H1 (cell line): Measurements from ENCODE around the gene SLC25A11. TPM values are rescaled to one million over a fixed set of nuclear protein-coding genes. Genes with fewer than 3 reads are reported as not detected.

Experiments
- CTCF ChIA-PET: fragments of 300-600 bp; sonication (Branson Sonifier 250); formaldehyde crosslinking; loops from one replicate; lab custom pipeline; 2021; ENCODE audit not compliant: partially characterized antibody; lab: Charles Lee
- POLR2A ChIA-PET: fragments of 300-600 bp; sonication (Branson Sonifier 250); formaldehyde crosslinking; loops from one replicate; lab custom pipeline; 2021; ENCODE audit warnings: inconsistent platforms; ENCODE audit not compliant: partially characterized antibody; lab: Charles Lee
- DNase-seq, 2 experiments: peaks; one replicate each; pipeline versions ENCODE4 v3.0.0 to v3.0.0-alpha.2; 2010 to 2022; ENCODE audit warnings: low spot score in 2 of 2, low read depth in 1 of 2, mixed read lengths in 1 of 2
- FAIRE-seq: peaks from 2 replicates; lab custom pipeline; 2011; peaks lifted over from hg19 to GRCh38; lab: Jason Lieb, UNC
- H2AFZ ChIP-seq: 2 replicates; pipeline ENCODE4 v1.8.1; 2012; ENCODE audit warnings: low read length, inconsistent platforms
- H2AK5ac ChIP-seq: 2 replicates; pipeline ENCODE4 v1.6.1; 2013; ENCODE audit warnings: low read depth, low read length
- H2BK120ac ChIP-seq: replicated peaks from 2 replicates; pipeline ENCODE3; 2013; ENCODE audit warnings: low read depth, low read length, inconsistent platforms
- H2BK12ac ChIP-seq: 2 replicates; pipeline ENCODE4 v1.6.1; 2013; ENCODE audit warnings: low read depth, low read length
- H2BK15ac ChIP-seq: 2 replicates; pipeline ENCODE4 v1.6.1; 2013; ENCODE audit warnings: low read length
- H2BK20ac ChIP-seq: 2 replicates; pipeline ENCODE4 v1.6.1; 2013; ENCODE audit warnings: low read length
- H2BK5ac ChIP-seq: 2 replicates; pipeline ENCODE4 v1.6.1; 2013; ENCODE audit warnings: low read depth, low read length
- H3K14ac ChIP-seq: 2 replicates; pipeline ENCODE4 v1.6.1; 2013; ENCODE audit warnings: inconsistent platforms; ENCODE audit not compliant: insufficient read length
- H3K18ac ChIP-seq: 2 replicates; pipeline ENCODE4 v1.6.1; 2013; ENCODE audit warnings: low read length; ENCODE audit errors: extremely low read depth
- H3K23ac ChIP-seq: 2 replicates; pipeline ENCODE4 v1.6.1; 2013; ENCODE audit warnings: inconsistent platforms; ENCODE audit not compliant: insufficient read length
- H3K23me2 ChIP-seq: 2 replicates; pipeline ENCODE4 v1.6.1; 2013; ENCODE audit warnings: low read depth, low read length
- H3K27ac ChIP-seq: 2 replicates; pipeline ENCODE4 v1.6.1; 2011; ENCODE audit warnings: low read depth, low read length, inconsistent platforms
- H3K27me3 ChIP-seq, 4 experiments: replicated peaks in 1 of 4; 1 replicate in 1 of 4; 2 replicates in 3 of 4; pipeline versions ENCODE4 v1.6.1 to v1.8.1; 2011 to 2013; ENCODE audit warnings: low read length in 3 of 4, mild to moderate bottlenecking in 3 of 4, inconsistent platforms in 2 of 4, mixed read lengths in 2 of 4, moderate library complexity in 1 of 4; ENCODE audit not compliant: control insufficient read depth in 3 of 4, insufficient read depth in 3 of 4; ENCODE audit errors: extremely low read depth in 1 of 4
- H3K36me3 ChIP-seq, 4 experiments: 2 replicates each; pipeline versions ENCODE4 v1.6.1 to v1.8.1; 2011 to 2013; ENCODE audit warnings: mild to moderate bottlenecking in 4 of 4, low read length in 3 of 4, moderate library complexity in 2 of 4, control low read depth in 1 of 4, inconsistent platforms in 1 of 4; ENCODE audit not compliant: insufficient read depth in 4 of 4, control insufficient read depth in 2 of 4
- H3K4ac ChIP-seq: replicated peaks from 2 replicates; pipeline ENCODE3; 2013; ENCODE audit warnings: low read length, low read depth, mixed read lengths, inconsistent platforms; ENCODE audit not compliant: insufficient read length
- H3K4me1 ChIP-seq, 4 experiments: replicated peaks in 1 of 4; 1 replicate in 1 of 4; 2 replicates in 3 of 4; pipeline versions ENCODE4 v1.6.1 to v1.8.1; 2011 to 2013; ENCODE audit warnings: low read length in 3 of 4, inconsistent platforms in 2 of 4, mixed read lengths in 1 of 4; ENCODE audit not compliant: insufficient read depth in 4 of 4, control insufficient read depth in 3 of 4
- H3K4me2 ChIP-seq, 2 experiments: 2 replicates each; pipeline versions ENCODE4 v1.6.1 to v1.8.1; 2011 to 2013; ENCODE audit warnings: low read depth in 2 of 2, low read length in 2 of 2, control low read depth in 1 of 2, inconsistent platforms in 1 of 2, mild to moderate bottlenecking in 1 of 2; ENCODE audit not compliant: insufficient read depth in 1 of 2
- H3K4me3 ChIP-seq, 4 experiments: fragments of 200-600, 300-600 bp in 1 of 4; sonication (generic), shearing (Covaris generic), sonication (Bioruptor Twin) in 1 of 4; 2 replicates each; pipeline versions ENCODE4 v1.5.1 to v1.8.1; 2011 to 2016; ENCODE audit warnings: low read length in 4 of 4, low read depth in 3 of 4, control low read depth in 2 of 4, inconsistent platforms in 2 of 4, mild to moderate bottlenecking in 2 of 4, mixed read lengths in 1 of 4, moderate library complexity in 1 of 4; ENCODE audit not compliant: insufficient read depth in 2 of 4; ENCODE audit errors: extremely low read depth in 1 of 4
- H3K56ac ChIP-seq: replicated peaks from 2 replicates; pipeline ENCODE3; 2013; ENCODE audit warnings: low read depth, mild to moderate bottlenecking, mixed read lengths, low read length, inconsistent platforms; ENCODE audit not compliant: insufficient read length
- H3K79me1 ChIP-seq: 2 replicates; pipeline ENCODE4 v1.6.1; 2013; ENCODE audit warnings: low read depth, low read length, control low read depth
- H3K79me2 ChIP-seq, 2 experiments: 2 replicates each; pipeline versions ENCODE4 v1.6.1 to v1.8.1; 2012 to 2013; ENCODE audit warnings: low read length in 2 of 2, mild to moderate bottlenecking in 2 of 2, inconsistent platforms in 1 of 2; ENCODE audit not compliant: insufficient read depth in 2 of 2, control insufficient read depth in 1 of 2
- H3K9ac ChIP-seq, 4 experiments: replicated peaks in 1 of 4; 1 replicate in 1 of 4; 2 replicates in 3 of 4; pipeline versions ENCODE4 v1.6.1 to v1.8.1; 2011 to 2013; ENCODE audit warnings: low read depth in 3 of 4, low read length in 3 of 4, control low read depth in 2 of 4, mild to moderate bottlenecking in 2 of 4, moderate library complexity in 2 of 4, inconsistent platforms in 1 of 4; ENCODE audit errors: extremely low read depth in 1 of 4
- H3K9me3 ChIP-seq, 2 experiments: 2 replicates each; pipeline versions ENCODE4 v1.6.1 to v1.8.1; 2012 to 2013; ENCODE audit warnings: mild to moderate bottlenecking in 2 of 2, moderate library complexity in 2 of 2, control low read depth in 1 of 2, inconsistent platforms in 1 of 2, low read depth in 1 of 2, low read length in 1 of 2, mixed read lengths in 1 of 2; ENCODE audit not compliant: insufficient read depth in 2 of 2
- H4K20me1 ChIP-seq, 2 experiments: replicated peaks in 1 of 2; 2 replicates each; pipeline versions ENCODE3 to v1.8.1; 2011 to 2013; ENCODE audit warnings: inconsistent platforms in 2 of 2, low read length in 2 of 2, mild to moderate bottlenecking in 1 of 2; ENCODE audit not compliant: insufficient read depth in 2 of 2, control insufficient read depth in 1 of 2
- H4K5ac ChIP-seq: 2 replicates; pipeline ENCODE4 v1.6.1; 2013; ENCODE audit warnings: low read length, low read depth, mixed read lengths, inconsistent platforms; ENCODE audit not compliant: insufficient read length
- H4K8ac ChIP-seq: 2 replicates; pipeline ENCODE4 v1.8.0; 2013; ENCODE audit warnings: mild to moderate bottlenecking, moderate library complexity, low read length, inconsistent platforms; ENCODE audit not compliant: insufficient read depth; ENCODE audit errors: extremely low read depth
- H4K91ac ChIP-seq: replicated peaks from 2 replicates; pipeline ENCODE3; 2013; ENCODE audit warnings: low read length, mixed read lengths, inconsistent platforms; ENCODE audit not compliant: insufficient read length
- CBX5 ChIP-seq: fragments of 300-800, 300-1000 bp; sonication (generic); IDR thresholded peaks from 2 replicates; pipeline ENCODE4 v1.7.1; 2016; ENCODE audit warnings: antibody characterized with exemption, low read length, low read depth
- CBX8 ChIP-seq: fragments of 300-800, 300-1000 bp; sonication (generic); IDR thresholded peaks from 2 replicates; pipeline ENCODE4 v1.7.1; 2016; ENCODE audit warnings: low read depth, low read length, borderline replicate concordance
- MAX ChIP-seq: IDR thresholded peaks from 2 replicates; pipeline ENCODE4 v1.6.1; 2012; ENCODE audit warnings: inconsistent platforms
- SIN3A ChIP-seq, 2 experiments: IDR thresholded peaks in 1 of 2; conservative IDR thresholded peaks in 1 of 2; 2 replicates each; pipeline ENCODE4 v1.6.1; 2011 to 2012; ENCODE audit warnings: low read length in 2 of 2, improper control_type of control experiment in 1 of 2, low read depth in 1 of 2, mild to moderate bottlenecking in 1 of 2
- SIRT6 ChIP-seq: IDR thresholded peaks from one replicate; pipeline ENCODE4 v1.7.1; 2012; ENCODE audit warnings: low read length, inconsistent platforms
- SP2 ChIP-seq: IDR thresholded peaks from 2 replicates; pipeline ENCODE4 v1.6.1; 2012; ENCODE audit warnings: mild to moderate bottlenecking, low read length, inconsistent platforms
- TAF7 ChIP-seq: optimal IDR thresholded peaks from 2 replicates; pipeline ENCODE3; 2011; ENCODE audit warnings: low read depth, mild to moderate bottlenecking, inconsistent platforms, low read length, moderate library complexity, borderline replicate concordance
- USF2 ChIP-seq: IDR thresholded peaks from 2 replicates; pipeline ENCODE4 v1.6.1; 2011; ENCODE audit warnings: low read length, improper control_type of control experiment
- WGBS, 2 experiments: shearing (Covaris generic) in 1 of 2; methylation state at CpG; one replicate each; pipeline versions ENCODE4 v1.1.6 to v1.1.7; 2013 to 2015; ENCODE audit warnings: low lambda C conversion rate in 2 of 2, mixed read lengths in 2 of 2, inconsistent platforms in 1 of 2, low coverage in 1 of 2, missing lambda C conversion rate in 1 of 2; ENCODE audit not compliant: insufficient replicate concordance in 2 of 2, insufficient coverage in 1 of 2, insufficient read length in 1 of 2; ENCODE audit errors: extremely low coverage in 1 of 2, missing lambda C conversion rate in 1 of 2; 5-methylcytosine and 5-hydroxymethylcytosine counted together
- polyA plus RNA-seq, 7 experiments: library from polyadenylated mRNA; depleted of rRNA in 3 of 7; stranded (reverse) in 5 of 7; unstranded in 2 of 7; fragments of >200 nt in 5 of 7; fragments of 200-250 nt in 2 of 7; gene quantifications; 1 replicate in 5 of 7; 2 replicates in 1 of 7; 4 replicates in 1 of 7; pipeline versions ENCODE4 v1.2.1 to v1.2.3, GENCODE V29; 2011 to 2013; ENCODE audit warnings: missing spikeins in 2 of 7, mixed read lengths in 2 of 7
- total RNA-seq: library from RNA; stranded (reverse); fragmentation: NEBNext Ultra II Directional; extraction: Animal tissue kit (Norgen Biotek cat#: 25700); gene quantifications from 2 replicates; pipeline ENCODE4 v1.2.1, GENCODE V29; 2021
- TF ChIP-seq, protein P1 (sequence below), 3 experiments: IDR thresholded peaks; 1 replicate in 2 of 3; 2 replicates in 1 of 3; pipeline versions ENCODE4 v1.5.1 to v1.6.1; 2011; ENCODE audit warnings: low read length in 3 of 3, mild to moderate bottlenecking in 3 of 3, inconsistent platforms in 2 of 3, low read depth in 1 of 3, moderate library complexity in 1 of 3; ENCODE audit not compliant: insufficient read depth in 1 of 3; ENCODE audit errors: control extremely low read depth in 1 of 3

SLC25A11 gene
- total and polyA plus RNA-seq, 2 of the 8 experiments (the other 6 are each of a cell fraction or from before 2014, with no cell fraction given) = 55.9 to 97.0 TPM

DNA sequence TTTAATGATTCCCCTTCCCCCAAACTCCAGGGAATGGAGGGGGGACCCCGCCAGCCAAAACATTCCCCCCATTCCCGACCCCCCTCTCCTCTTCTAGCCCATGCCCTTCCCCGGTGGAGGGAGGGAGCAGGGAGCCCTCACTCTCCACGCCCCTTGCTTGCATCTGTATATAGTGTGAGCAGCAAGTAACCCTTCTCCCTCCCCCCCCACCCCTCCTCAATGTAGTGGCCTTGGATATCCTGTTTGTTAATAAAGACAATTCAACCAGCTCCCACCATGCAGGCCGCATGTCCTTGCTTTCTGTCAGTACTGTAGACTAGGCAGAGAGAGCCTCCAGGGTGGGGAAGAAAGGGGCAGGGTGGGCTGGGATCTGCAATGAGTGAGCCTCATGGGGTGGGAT is 42.1 kb downstream of the SLC25A11 start:
- Histone ChIP-seq H3K9me3 (no peaks in the 10 kb centered on the region), H3K79me1 (no peaks in the 10 kb centered on the region; the same call in 1 of the 2 replicates), H4K20me1 (peaks cover 0 to 10% of the 10 kb centered on the region in 2 experiments), H3K23ac (no peak overlapping the region), H2BK20ac (no peak overlapping the region), H3K4me3 (no peak overlapping the region), H3K4ac (no peak overlapping the region), H3K9ac (no peak overlapping the region; a peak in 1 of 7 replicates), H2BK120ac (no peak overlapping the region), H3K56ac (no peak overlapping the region), H4K5ac (no peak overlapping the region), H3K27ac (no peak overlapping the region), H3K4me1 (peaks cover 0 to 9% (median 3%) of the 10 kb centered on the region in 4 experiments; a peak in 5 of 7 replicates), H3K36me3 (peaks cover 4 to 19% (median 16%) of the 10 kb centered on the region in 4 experiments; a peak in 7 of 8 replicates), H3K27me3 (0 out of 7 replicates have a peak, but pooled peaks cover 0 to 2% (median 0%) of the 10 kb centered on the region in 4 experiments), H2AFZ (no peak overlapping the region), H4K8ac (no peak overlapping the region), H2BK15ac (no peak overlapping the region), H4K91ac (no peak overlapping the region), H3K18ac (no peak overlapping the region), H3K4me2 (no peak overlapping the region), H3K14ac (no peak overlapping the region), H2AK5ac (no peak overlapping the region), H3K23me2 (peaks cover 3% of the 10 kb centered on the region; the same call in 1 of the 2 replicates), H2BK5ac (no peak overlapping the region; the same call in 1 of the 2 replicates), H2BK12ac (no peak overlapping the region), H3K79me2 (no peaks in the 10 kb centered on the region)
- POLR2A ChIA-PET = interaction anchor here (2.1 to 6.4 kb wide), 2 partner anchors 40 to 108 kb away, joined by 5 to 49 read pairs; partner anchors contain the start of genes RNF167 and SLC25A11
- FAIRE-seq (no peak), DNase-seq (no peak)
- 70% methylated on average over 3 of the region's 5 CpGs; no CpG with 5 or more reads in 1 of the 2 experiments for WGBS, 2 experiments
- CTCF ChIA-PET = interaction anchor here (0.6 to 3.0 kb wide), 2 partner anchors 16 to 62 kb away, joined by 3 to 14 read pairs; no protein-coding TSS in a partner anchor
- TF ChIP-seq SIN3A (conservative IDR thresholded peaks at IDR 0.05 in 1 of 2, IDR thresholded peaks at IDR 0.05 in 1 of 2; ENCODE audit: low read depth in 1 of 2, low read length in 2 of 2) (no peak), SP2 (no peak), MAX (no peak), CBX5 (no peak), SIRT6 (no peak), CBX8 (no peak), USF2 (no peak), TAF7 (no peak)
- TF ChIP-seq, protein P1, sequence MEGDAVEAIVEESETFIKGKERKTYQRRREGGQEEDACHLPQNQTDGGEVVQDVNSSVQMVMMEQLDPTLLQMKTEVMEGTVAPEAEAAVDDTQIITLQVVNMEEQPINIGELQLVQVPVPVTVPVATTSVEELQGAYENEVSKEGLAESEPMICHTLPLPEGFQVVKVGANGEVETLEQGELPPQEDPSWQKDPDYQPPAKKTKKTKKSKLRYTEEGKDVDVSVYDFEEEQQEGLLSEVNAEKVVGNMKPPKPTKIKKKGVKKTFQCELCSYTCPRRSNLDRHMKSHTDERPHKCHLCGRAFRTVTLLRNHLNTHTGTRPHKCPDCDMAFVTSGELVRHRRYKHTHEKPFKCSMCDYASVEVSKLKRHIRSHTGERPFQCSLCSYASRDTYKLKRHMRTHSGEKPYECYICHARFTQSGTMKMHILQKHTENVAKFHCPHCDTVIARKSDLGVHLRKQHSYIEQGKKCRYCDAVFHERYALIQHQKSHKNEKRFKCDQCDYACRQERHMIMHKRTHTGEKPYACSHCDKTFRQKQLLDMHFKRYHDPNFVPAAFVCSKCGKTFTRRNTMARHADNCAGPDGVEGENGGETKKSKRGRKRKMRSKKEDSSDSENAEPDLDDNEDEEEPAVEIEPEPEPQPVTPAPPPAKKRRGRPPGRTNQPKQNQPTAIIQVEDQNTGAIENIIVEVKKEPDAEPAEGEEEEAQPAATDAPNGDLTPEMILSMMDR (IDR thresholded peaks at IDR 0.05; ENCODE audit: control extremely low read depth in 1 of 3, insufficient read depth in 1 of 3, low read depth in 1 of 3, low read length in 3 of 3) = no peak
